ENCODE data around the gene BCAS3.

BCAS3 gene

DNA sequence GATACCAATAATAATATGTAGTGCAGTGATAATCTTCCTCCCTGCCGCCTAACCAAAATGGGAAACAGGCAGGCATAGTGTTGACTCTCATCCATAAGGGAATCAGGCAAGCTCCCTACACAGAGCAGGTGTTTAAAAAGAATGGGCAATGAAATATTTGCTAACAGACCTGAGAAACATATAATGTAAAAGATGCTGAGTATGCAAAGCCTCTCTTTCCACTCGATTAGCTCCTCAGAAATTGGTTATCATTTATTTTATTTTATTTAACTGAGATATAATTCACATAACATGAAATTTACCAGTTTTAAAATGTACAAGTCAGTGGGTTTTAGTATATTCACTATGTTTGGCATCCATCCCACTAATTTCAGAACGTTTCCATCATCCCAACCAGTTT, 404.3 kb downstream of the BCAS3 start:
- DNase-seq, result no peak

DNA sequence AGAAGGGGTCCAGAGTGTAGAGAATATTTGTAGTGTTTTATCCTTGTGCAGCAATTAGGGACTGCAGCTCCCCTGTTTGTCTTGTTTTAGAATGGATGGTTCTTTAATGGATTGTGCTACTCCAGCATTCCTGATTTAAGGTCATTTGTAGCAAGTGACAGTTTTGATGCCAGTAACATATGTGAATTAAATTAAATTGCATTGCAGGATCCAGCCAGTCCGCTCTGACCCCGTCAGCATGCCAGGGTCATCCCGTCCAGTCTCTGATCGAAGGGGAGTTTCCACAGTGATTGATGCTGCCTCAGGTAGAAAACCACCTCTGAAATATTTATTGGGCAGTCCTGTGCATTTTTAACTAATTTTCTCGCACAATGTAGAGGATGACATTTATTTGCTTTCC, 406.6 kb downstream of the BCAS3 start:
- no peak for DNase-seq

DNA sequence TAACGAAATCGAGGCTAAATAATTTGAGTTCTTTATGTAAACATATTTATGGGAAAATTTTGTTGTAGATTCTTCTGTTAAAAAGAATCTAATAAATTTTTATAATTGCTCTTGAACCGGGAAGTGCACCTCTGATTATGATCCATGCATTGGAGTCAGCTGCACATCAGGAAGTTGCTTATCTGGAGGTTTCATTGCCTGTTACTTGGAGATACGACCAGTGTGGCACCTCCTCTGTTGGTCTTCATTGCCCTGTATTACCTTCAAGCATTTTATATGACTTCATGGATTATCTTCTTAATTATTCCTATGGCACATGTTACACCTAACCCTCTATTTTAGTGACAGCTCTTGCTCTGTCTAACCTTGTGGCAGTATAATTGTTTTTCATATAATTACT, 409.4 kb downstream of the BCAS3 start:
- DNase-seq, result no peak

DNA sequence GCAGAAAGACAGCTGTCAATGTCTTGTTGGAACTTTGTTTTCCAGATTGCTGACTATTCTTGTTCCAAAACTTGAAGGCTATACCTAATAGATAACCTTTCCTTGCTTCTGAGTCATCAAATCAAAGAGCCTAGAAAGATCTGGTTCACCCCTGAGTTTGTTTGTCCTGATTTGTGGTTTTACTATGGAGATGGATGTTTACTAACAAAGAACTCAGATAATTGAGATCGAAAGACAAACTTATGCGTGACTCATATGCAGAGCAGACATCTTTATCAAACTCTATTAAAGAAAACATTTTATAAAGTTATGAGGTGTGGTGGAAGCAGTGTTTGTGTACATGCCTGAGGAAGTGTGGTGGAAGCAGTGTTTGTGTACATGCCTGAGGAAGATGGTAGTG, 410.9 kb downstream of the BCAS3 start:
- DNase-seq, result no peak

DNA sequence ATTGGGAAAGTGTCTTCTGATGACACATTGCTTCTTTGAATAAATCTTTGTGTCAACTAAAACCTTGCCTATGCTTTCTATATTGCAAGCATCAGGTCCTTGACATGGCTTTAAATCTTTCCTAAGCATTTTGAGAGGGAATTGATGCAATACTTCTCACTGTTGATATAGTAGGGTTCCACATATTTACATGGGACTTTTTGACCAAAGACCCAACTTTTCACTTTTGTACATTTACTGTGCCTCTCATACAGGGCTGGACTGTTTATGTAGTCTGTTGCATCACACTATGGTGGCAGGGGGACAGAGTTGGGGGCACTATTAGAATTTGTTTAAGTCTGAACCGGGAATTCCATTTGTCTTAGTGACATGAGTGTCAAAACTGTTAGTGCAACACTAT, 413.4 kb downstream of the BCAS3 start:
- DNase-seq, result no peak

DNA sequence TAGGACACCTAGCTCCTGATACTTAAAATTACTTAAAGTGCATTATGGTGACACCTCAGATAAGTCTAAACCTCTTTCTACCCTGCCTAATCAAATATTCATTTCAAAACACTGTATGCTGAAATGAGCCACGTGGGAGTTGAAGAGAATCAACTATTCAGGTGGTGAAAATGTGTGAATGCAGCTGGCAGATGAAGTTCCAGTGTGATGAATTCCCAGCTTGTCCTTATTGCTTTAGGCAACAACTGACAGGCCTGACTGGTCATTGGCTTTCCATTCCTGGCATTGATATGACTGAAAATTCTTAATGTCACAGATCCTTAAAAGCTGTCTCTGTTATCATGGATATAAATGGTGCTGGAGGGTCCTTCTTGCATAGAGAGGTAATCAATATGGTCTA, 420.1 kb downstream of the BCAS3 start:
- DNase-seq, result no peak

DNA sequence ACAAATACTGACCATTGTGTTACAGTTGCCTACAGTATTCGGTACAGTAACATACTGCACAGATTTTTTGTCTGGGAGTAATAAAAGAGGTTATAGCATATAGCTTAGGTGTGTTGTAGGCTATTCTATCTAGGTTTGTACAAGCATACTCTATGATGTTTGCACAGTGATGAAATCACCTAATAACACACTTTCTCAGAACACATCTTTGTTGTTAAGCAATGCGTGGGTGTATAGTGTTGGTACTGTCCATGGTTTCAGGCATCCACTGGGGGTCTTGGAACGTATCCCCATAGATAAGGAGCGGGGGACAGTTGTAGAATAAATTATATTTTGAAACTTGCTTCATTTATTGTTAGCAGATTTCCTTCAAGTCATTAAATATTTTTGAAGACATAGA, 428.7 kb downstream of the BCAS3 start:
- DNase-seq, result no peak

DNA sequence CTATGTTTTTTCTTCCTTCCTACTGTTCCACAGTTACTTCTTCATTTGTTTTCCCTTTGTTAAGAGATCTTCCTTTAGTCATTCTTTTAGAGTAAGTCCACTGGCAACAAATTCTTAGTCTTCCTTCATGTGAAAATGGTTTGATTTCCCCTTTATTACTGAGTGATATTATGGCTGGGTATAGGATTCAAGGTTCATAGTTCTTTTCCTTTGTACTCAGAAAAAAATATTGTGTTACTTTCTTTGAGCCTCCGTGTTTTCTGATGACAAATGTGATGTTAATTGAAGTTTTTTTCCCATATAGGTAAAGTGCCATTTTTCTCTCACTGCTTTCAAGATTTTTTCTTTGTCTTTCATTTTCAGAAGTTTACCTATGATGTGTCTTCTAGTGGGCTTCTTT, 438.9 kb downstream of the BCAS3 start:
- no peak for DNase-seq

DNA sequence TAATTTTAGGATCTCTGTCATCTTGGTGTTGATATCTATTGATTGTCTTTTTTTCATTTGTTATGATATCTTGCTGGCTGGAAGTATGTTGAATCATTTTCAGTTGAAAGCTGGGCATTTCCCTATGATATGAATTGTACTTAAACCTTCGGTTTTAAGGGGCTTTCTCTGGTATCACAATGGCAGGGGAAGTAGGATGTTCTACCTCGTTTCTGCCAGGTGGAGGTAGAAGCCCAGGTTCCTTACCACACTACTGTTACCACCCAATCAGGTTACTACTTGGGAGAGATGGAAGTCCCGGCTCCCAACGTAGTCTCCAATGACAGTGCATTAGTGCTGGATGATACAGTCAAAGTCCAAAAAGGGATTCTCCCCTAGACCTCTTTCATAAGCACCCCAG, 440.3 kb downstream of the BCAS3 start:
- DNase-seq, result no peak

DNA sequence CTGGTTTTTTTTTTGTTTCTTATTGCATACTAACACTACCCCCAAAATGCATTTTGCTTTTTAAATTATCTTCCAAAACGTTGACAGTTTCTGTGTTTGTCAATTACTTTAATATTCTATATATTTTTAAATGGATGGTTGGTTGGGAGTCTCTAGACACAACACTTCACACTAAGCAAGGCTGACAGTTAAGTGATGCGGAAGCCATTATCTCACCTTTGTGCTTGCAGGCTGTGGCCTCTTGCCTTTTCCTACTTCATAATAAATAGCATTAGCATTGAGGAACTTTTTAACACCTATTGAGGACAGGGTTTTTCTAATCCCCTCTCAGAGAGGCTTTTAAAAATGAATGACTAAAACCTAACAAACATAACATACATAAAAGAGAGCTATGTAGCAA, 441.2 kb downstream of the BCAS3 start:
- no peak for DNase-seq

DNA sequence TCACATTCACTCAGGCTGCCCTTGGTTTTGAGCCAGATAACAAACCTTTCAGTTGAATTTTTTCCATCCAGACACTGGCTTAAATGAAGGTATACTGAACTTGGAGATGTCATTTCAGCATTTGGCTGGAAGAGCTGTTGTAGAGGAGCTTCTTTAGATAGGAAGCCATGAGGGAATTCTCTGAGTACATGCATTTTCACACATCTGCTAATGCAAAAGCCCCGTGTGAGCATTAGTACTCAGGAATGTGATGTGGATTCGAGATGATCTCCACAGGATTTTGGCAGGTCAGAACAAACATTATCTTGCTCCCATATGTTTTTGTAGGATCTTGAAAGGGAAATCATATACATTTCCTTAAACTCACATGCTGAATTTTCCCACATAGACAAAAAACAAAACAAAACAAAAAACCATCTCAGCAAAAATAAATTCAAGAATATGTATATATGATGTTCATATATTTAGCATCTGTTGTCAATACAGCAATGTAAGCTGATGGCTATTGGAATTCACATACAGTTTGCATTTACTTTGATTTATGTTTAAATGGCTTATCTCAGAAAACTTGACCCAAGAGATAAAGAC, 444.8 kb downstream of the BCAS3 start:
- DNase-seq, result no peak

DNA sequence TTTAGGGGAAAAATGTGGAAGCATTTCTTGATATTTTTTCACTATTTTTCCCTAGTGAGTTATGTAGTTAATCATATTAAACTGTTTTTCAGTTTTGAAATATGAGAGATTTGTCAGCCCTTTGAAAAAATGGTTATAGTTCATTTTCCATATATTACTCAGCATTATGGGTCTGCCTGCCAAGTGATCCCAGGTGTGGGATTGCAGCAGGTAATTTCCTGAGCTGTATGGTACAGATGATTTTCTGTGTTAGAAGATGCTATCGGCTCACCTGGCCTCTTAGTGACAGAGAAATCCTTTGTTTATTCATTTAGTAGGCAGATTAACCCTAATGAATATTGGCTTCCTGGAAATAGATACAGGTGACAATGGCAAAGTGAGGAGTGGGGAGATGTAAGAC, 446.9 kb downstream of the BCAS3 start:
- no peak for DNase-seq

DNA sequence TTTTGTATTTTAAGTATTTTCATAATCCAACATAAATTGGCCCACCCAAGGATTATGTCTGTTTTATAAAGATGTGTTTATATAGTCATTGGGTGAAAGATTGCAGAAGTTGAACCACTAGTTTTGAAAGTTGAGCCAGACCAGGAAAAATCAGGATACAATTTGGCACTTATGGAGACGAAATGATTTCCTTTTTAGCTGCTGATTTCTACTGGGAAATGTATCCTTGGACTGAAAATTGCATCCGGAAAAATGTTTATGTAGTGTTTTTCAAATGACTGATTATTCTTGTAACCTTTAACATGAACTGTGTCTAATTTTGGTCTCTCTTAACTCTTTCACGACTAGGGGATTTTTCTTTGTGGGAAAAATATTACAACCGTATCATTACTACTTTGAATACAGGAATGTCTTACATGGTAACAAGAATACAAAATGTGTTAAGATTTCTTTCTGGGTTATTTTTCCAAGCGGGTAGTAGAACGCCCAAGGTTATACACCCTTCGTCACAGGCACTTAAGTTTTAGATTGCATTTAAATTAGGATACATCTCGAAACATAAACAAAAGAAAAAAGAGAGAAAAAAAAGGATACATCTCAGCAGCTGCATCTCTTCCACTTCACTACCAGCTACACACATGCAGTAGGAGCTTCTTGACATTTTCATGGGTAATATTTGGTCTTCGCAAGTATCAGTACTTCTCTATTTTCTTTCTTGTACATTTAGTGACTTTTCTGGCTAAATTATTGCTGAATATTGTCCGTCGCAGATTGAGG, 449.0 kb downstream of the BCAS3 start:
- no peak for DNase-seq

DNA sequence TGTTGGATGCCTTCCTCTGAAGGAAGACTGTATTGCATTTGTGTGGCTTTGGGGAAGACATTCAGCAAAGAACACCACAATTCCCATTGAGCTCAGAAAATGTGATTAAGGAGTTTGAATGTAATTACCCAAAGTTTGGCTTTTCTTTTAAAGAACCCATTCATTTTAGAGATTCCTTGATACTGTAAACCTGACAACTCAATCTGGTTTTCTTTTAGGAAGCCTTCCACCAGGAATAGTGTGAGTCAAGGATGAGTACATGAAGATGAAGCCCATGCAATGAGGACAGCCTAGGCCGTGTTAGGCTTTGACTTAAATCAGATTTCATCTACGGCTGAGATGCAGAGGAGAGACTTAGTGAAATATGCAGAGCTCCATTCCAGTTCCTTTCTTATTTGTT, 450.3 kb downstream of the BCAS3 start:
- DNase-seq, result no peak

DNA sequence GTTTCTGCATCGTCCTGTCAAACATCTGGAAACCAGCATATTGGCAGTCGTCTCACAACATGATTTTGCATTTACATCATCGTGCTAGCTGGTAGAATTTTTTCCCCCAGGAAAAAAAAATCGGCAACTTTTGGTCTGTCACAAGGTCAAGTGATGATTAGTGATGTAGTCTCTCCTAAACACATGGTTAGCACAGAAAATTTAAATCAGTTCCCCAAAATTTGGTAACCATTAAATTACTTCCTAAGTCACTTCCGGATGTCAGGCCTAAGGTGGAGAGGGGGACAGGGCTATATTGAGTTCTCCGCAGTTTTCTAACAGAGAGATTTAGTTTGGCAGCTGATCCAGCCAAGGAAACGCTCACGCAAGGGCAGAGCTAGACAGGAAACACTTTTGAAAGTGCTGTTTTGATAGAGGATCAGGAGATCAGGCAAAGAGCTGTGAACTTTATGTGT, 451.0 kb downstream of the BCAS3 start:
- no peak for DNase-seq

DNA sequence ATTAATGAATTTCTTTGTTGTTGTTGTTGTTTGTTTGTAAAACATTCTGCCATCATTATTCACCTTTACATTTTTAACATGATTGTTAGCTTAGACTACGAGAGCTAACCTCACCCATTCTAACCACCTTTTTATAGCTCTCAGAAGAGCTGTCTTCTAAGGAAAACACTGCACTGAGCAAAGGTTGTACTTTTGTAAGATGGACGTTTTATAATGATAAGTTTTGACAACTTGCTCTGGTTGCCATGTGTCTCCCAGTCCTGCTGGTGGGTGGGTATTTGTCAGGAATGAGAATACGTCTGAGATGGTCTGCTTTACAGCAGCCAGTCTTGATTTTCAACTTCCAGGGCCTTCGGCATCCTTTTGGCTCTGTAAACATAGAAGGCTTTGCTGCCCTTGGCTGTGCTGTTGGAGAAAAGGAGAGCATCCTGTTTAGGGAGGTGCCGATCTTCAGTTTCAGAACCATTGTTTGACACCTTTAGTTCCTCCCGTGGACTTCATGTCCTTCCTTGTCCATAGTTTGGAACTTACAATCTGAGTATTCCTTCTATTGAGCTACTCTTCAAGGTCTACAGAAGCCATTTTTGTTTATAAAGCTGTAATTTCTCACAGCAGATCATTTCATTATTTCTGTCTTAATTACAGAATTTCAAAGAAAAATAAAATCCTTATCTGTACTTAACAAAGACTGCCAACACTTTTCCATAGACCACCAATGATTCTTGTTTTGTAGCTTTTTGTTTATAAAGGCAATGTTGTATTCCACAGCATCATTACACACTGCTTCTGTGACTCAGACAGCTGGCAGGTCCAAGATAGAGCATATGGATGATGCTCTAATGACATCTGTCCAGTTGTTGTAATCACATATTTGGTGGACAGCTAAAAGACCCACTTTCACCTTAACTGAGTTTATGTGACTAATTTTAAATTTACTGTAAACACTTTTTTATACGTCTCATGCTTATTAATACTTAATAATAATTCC, 451.9 kb downstream of the BCAS3 start:
- no peak for DNase-seq

DNA sequence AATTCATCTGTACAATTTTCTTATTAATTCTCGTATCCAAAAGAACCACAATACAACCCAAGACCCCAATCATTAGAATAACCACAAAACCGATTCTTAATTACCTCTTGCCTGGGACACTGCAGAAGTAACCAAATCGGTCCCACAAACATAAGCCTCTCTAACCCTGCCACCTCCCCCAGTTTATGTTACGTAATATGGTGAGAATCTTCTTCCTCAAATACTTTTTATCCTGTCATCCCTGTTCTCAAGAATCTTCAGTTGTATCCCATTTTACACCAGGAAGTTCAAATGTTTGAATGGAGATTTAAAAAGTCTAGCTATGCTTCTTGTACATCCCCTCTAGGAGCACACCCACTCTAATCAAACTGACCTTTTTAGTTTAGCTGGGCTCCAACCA, 452.7 kb downstream of the BCAS3 start:
- no peak for DNase-seq

DNA sequence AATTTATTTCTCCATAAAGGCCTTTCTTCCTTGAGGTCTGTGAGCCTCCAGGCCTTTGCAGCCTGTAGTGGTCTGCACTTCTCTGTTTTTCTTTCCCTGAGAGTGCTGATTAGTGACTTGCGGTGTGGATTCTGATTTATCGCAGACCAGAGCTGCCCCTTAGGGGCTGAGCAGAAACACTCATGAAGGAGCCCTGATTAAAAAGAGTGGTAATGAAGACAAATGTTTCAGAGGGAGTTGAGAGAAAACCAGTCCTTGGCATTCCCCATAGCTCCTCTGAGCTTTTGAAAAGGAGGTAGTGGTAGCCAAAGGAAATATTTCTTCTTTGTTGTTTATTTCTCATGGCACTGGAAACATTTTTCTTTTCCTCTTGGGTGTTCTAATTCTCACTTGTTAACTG, 453.9 kb downstream of the BCAS3 start:
- DNase-seq, result no peak

DNA sequence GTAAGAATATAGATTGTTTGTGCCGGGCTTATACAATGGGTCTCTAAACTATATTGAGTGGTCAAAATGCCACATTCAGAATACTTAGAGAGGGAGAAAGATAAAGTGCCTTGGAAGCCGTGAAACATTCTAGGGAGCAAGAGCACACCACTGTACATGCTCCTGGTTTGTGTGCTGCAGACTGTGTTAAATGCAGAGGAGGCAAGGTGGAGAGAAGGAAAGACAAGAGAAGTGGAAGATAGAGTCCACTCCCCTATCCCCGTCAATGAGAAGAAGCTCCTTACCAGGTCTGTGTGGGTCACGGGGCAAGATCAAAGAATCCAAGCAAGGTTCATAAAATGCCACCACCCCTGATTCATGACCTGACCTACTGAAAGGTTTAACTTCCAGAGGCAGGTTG, 454.9 kb downstream of the BCAS3 start:
- no peak for DNase-seq

DNA sequence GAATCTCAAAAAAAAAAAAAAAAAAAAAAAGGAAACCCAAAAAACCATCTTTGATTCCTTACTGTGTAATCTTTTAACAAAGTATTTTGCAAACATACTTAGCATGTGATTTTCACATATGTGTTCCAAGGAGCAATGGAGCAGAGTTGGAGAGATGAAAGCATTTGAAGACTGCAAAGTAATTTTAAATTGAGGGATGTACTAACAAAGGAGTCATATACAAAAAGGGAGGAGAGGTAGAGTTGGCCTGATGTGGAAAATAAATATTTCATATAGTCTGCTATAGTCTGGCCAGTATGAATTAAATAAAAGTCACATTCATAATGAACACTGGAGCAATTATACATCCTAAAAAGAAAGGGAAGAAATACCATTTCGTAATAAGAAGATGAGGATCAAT, 456.2 kb downstream of the BCAS3 start:
- DNase-seq, result no peak

DNA sequence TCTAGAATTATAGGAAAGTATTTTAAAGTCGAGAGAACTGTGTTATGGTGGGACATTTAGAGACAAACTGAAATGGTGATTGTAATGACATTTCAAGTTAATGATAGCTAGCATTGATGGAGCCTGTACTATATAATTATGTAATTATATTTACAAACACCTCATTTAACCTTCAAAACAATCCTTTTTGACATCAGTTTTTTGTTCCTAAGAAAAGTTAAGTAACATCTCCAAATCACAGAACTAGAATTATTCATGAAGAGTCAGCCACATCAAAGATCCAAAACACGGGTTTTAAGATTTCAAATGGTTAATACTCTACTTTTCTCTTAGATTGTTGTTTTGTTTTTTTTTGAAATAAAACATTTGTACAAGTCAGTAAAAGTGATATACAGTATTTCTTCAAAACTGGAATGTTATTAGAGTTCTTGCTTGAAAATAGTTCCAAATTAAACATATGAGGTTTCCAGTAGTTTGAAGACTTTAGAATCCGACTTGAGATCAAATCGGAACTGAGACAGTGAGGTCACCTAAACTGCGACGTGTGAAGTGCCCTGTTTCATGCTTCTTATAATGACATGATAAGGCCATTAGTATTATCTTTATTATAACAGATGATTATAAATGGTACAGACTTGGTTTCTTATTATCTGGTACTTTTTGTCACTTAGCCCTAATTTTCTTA, 457.0 kb downstream of the BCAS3 start:
- DNase-seq, result no peak

DNA sequence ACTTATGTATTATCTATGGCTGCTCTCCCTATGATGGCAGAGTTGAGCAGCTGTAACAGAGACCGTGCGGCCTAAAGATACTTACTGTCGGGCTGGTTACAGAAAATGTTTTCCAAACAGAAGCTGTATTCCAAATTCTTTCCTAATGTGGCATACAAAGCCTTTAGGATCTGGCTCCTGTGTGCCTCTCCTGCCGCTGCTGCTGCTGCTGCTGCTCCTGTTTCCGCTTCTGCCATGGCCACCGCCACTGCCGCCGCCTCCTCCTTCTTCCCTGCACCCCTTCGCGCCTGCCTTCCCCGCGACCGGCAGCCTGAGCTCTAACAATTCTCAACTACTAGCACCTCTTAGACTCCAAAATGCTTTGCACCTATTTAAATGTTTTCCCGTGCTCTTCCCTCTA, 458.1 kb downstream of the BCAS3 start:
- no peak for DNase-seq

DNA sequence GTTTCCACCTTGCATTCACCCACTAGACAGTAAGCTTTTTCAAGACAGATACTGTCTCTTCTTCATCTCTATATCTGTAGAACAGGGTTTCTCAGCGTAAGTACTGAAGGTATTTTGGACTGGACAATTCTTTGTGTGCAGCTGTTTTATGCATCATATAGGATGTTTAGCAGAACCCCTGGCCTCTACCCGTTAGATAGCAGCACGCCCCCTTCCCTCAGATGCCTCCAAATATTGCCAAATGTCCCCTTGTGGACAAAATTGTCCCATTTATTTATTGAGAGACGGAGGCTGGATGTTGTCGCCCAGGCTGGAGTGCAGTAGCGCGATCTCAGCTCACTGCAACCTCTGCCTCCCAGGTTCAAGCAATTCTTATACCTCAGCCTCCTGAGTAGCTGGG, 458.6 kb downstream of the BCAS3 start:
- no peak for DNase-seq

All from NCI-H1436 treated with DMSO at 0.1 percent for 48 hours (cell line).